T-helper 1 cell (primary cell): ENCODE results near the gene ST6GALNAC3.
"Not testable (repeated sequence)": the region's sequence is repeated elsewhere in the genome, so short reads cannot be mapped to it uniquely, and the experiment has no call there.

Experiments used
- DNase-seq, 5 donors: peaks; one replicate each; pipeline ENCODE4 v3.0.0-alpha.2; 2012 to 2020

The ST6GALNAC3 gene

DNA sequence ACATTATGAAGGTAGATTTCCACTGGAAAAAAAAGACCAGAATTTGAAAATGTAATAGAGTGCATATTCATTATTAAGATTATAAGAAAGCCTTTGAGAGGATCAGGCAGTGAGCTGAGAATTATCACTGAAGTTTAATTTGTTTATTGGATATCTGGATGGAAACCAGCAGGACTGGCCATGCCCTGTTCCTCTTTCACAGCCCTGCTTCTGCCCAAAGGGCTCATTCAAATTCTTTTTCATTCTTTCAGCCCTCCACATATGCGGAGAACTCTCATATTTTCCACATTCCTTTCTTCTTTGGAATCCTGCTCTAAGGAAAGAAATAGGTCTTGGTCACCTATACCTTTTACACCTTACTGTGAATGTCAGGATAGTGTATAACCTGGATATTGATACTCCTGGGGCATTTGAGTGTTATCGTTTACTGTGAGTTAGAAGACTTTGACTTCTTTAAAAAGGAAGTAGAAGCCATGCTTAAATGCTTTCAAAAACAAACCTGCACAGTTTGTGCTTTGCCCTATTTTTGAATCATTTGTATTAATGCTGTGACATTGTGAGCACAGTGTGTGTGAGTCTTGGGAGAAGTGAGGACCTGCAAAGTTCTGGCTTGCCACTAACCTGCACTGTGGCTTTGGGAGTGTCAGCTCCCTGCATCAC is 35.5 kb downstream of the ST6GALNAC3 start:
- no peak for DNase-seq

DNA sequence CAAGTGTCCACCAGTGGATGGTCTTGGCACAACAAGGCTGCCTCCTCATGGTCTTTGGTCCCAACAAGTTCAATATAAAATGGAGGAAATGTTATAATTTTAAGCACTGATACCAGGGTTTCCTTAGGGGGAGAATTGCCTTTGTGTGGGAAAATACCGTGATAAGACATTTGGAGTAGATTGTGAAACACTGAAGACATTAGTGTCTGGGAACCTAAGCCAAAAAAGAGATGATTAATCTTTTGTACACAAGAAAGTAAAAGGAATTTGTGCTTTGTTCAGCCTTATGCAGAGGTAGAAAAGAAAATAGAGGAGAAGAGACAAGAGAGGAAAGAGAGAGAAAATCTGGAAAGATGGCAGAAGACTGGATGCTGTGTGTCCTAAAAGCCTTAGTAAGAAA is 36.1 kb downstream of the ST6GALNAC3 start:
- no peak for DNase-seq

DNA sequence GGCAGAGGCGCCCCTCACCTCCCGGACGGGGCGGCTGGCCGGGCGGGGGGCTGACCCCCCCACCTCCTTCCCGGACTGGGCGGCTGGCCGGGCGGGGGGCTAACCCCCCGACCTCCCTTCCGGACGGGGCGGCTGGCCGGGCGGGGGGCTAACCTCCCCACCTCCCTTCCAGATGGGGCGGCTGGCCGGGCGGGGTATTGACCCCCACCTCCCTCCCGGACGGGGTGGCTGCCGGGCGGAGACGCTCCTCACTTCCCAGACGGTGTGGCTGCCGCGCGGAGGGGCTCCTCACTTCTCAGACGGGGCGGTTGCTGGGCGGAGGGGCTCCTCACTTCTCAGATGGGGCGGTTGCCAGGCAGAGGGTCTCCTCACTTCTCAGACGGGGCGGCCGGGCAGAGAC is 37.8 kb downstream of the ST6GALNAC3 start:
- DNase-seq = not testable (repeated sequence)

DNA sequence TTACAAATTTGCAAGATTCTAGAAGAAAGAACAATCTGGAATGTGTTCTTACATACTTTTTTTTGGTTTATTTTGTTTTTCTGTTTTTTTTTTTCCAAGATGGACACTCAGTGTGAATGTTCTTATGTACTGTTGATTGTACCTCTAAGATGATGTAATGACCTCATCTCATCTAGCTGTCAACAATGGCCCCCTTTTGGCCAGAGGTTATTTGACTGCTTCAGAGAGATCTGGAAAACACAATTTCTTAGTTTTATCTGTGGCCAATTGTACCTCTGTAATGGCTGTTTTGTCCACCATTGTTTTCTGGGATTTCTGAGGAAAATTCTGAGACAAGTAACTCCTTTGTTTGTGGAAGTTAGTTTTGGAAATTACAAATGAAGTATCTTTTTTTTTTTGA is 38.9 kb downstream of the ST6GALNAC3 start:
- no peak for DNase-seq

DNA sequence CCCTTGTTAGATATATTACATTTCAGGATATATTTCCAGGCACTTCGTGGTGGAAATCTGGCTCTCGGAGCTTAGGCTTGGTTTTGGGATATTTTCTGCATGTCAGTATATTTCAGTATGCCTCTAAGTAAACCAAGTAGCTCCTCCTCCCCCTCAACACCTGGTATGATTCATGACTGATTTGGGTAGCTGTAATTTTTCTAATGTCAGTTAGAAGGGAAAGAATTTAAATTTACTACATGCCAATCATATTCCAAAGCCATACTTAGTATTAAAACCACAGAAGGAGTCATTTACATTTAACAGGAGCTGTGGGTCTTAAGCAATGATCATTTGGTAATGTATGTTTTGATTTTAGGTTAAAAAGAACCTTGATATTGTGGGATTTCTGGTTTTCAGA is 40.6 kb downstream of the ST6GALNAC3 start:
- no peak for DNase-seq

DNA sequence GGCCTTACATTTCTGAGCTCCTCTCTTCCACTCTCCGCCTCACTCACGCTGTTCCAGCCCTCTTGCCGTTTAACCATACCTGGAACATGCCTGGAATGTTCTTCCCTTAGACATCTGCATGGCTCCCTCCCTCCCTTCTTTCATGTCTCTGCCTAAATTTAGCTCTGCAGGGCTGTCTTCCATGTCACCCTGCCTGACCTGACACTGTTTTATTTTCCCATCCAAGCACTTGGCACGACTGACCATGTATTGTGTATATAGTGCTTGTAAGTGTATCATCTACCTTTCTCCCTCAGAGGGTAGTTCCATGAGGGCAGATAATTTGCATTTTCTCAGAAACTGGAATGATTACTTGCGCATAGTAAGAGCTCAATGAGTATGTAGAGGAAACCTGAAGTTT is 47.3 kb downstream of the ST6GALNAC3 start:
- no peak for DNase-seq

DNA sequence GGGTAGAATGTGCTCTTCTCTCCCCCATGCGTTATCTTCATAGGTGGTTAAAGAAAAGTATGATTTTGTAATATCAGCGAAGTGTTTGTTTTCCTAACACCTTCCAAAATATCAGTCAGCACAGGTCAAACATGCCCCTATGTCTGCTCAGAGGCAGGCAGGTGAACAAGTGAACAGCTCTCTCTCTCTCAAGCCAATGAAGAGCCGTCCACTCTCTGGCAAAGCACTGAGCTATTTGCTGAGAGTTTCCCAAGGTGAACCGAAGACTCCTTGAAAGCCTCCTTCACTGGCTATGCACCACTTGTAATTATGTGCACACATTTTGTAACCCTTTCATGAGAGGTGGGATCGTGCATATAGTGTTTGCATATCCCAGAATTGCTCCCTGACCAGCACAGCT is 47.7 kb downstream of the ST6GALNAC3 start:
- no peak for DNase-seq

DNA sequence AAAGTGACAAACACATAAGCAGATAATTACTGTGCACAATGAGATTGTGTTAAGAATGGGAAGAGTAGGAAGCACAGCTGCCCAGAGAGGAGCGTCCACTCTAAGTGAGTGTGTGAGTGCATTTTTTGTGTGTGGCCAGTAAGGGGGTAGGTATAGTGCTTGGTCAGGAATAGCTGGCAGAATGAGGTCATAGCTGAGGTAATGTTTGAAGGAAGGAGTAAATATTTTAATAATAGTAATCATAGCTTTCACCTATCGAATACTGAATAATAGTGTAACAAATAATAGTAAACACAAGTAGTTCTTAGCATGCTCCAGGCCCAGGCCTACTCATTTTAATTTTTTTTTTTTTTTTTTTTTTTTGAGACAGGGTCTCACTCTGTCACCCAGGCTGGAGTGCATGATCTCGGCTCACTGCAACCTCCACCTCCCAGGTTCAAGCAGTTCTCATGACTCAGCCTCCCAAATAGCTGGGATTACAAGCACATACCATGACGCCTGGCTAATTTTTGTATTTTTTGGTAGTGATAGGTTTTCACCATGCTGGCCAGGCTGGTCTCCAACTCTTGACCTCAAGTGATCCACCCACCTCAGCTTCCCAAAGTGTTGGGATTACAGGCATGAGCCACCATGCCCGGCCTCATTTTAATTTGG is 49.0 kb downstream of the ST6GALNAC3 start:
- DNase-seq = not testable (repeated sequence)

DNA sequence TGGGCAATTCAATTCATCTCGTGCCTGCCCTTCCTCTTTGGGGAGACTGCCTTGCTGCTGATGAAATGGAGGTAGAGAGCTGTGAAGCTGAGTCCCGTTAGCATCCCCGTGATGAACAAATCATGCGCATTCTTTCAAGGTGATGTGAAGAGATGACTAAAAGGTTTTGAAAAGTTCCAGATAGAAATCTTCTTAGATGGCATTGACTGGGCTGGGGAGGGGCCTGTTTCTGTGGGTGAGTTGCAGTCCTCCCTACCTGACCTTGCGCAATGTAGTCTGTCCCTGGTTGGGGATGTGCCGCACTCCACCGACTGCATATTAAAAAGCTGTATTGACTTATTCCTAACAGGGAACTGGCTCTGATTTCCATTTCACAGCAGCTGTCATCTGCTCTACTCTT is 49.6 kb downstream of the ST6GALNAC3 start:
- no peak for DNase-seq

DNA sequence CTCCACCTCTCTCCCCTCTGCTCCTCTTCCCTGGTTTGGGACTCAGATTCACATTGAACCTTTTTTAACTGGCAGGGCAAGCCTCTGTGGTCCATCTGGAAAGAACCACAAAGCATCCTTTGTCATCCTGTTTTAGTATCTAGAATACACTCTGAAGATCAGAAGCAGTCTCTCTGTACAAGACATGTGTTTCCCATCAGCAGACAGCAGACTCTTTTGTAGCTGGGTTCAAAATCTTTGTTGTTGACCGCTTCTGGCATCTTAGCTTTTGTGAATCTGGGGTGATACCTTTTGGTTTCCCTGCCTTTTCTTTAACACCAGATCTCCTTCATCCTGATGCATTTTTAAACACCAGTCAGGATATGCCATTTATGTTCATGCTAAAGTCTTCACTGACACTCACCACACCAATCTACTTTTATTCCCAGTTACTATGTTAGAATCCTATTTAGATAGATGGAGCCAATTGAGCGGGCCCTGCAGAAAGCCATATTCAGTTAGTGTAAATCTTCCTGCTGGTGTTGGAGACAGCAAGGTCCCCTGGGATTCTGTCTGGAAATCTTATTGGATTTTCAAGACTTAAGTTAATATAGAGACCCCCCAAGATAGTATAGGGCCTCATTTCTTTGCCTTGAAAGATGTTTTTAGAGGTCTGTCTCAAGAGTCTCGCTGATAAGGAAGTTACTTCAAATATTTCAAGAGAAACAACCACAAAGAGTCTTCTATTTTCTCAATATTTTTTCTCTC is 51.1 kb downstream of the ST6GALNAC3 start:
- no peak for DNase-seq

DNA sequence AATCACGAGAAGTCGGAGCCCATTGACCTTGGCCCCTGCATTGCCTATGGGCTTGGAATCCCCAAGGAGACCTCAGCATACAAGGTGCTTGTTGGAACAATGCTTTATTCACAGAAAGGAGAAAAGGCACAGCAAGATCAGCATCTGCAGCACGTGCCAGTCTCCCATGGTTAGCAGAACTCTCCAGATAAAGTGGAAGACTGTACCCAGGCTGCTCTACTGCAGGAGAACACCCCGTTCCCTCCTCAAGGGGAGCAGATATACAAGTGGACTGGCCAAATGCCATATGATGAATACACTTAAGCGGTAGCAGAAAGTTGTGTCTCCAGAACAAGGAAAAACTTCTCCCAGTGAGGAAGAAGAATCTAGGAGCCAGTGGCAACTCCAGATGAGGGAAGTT is 53.5 kb downstream of the ST6GALNAC3 start:
- DNase-seq = no peak

DNA sequence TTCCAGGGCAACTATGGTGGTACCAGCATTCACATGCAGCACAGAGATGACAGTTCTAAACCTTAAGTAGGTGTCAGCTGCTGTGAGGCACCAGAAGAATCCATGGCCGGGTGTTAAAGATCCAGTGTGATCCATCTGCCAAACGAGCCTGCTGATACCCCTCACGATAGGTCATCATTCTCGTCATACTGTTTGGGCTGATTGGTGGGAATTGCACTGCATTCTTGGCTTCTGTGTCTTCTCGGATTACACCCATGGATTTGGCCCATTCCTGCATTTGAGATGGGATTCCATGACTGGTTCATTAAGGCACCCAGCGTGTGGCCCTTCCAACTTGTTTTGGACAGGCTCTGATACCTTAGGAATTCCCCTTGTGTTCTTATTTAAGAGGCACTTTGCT is 55.2 kb downstream of the ST6GALNAC3 start:
- DNase-seq = no peak

DNA sequence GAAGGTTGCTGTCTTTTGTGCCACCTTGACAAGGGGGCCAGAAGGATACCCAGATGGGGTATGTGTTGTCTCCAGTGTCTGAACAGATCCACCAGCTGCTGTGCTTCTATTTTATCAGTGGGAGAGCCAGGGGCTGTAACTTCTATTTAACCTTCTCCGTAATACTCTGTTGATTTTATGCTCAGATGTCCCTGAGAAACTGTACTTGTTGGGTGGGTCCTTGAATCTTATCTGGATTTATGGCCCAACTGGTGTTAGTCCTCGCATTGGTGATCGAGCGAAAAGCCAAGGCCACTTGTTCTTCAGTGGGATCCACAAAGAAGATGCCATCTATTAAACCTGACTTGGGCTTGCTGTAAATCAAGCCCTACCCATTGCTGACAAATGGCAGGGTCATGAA is 56.4 kb downstream of the ST6GALNAC3 start:
- DNase-seq = no peak

DNA sequence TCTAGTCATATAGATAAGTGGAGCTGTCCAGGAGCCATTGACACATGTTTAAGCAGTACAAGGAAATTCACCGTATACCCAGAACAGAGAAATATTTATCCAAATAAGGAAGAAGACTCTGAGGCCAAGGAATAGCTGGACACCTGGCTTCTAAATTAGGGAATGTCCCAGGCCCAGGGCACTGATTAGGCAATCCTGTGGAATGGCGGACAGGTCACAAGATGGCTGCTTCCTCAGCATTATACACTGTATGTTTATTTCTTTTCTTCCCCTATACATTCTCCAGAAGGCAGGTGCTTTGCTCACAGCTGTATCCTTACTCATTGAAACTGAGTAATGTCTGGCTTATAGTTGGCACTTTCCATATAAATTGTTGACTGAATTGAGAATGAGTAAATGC is 59.4 kb downstream of the ST6GALNAC3 start:
- no peak for DNase-seq

DNA sequence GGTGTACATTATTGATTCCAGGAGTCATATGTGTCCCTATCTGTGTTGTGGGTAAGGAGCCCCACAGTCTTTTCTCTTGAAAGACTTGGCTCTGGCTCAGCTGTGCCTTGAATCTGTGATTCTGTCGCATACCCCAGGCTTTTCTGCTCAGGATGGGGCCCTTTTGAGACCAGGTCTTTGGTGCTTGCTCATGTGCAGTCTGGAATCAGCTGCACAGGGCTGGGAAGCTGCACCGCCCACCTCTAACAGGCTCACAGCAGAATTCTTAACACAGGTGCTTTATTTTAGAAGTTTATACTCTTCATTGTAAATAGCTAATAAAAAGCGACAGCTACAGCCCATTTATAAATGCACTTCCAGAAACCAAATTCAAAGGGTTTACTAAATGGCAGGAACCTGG is 61.3 kb downstream of the ST6GALNAC3 start:
- DNase-seq = no peak

DNA sequence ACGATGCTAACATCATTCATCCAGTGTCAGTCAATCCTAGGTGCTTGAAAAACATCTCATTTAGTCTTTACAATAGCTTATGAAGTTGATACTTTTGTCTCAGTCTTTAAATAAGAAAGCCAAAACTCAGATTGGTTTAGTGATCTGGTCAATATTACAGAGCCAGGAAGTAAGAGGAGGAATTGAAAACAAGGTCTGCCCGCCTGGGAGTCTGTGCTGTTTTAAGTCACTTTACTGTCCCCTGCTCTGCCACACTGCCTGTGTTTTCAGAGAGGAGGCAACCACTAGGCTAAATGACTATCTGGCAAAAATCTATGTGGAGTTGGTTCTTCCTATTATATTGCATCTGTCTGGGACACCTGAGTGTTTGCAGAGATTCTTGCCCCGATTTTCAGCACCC is 62.3 kb downstream of the ST6GALNAC3 start:
- DNase-seq = no peak

DNA sequence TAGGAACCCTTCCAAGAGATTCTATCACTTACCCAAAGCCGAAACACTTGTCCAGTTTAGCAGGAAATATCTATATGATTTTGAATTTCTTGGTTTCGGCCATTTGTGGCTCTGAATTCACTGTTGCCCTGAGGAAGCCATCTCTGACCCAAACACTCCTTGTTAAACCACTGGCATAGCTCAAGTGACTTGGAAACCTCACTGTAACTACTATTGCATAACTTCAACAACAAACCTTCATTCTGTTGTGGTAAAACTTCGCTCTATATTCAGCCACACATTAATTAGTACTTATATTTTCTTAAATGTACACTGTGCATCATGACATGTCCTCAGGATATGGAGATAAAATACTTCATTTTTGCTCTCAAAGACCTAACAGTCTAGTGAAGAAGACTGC is 63.2 kb downstream of the ST6GALNAC3 start:
- no peak for DNase-seq

DNA sequence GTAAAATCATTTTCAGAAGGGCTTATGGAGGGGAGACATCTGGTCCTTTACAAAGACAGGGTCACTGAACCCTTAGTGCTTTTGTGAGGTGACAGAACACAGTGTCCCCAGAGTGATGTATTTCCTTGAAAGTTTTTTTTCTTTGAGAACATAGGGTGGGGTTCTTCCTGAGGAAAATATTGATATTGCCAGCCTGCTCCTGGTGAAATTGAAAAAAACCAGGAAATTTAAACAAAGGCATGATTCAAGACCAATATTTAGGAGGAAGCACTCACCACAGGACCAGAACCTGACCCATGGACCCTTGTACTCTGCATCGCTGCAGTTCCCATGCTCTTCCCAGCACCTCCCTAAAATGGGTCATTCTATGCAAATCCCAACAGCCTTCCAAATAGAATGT is 63.7 kb downstream of the ST6GALNAC3 start:
- DNase-seq = no peak

DNA sequence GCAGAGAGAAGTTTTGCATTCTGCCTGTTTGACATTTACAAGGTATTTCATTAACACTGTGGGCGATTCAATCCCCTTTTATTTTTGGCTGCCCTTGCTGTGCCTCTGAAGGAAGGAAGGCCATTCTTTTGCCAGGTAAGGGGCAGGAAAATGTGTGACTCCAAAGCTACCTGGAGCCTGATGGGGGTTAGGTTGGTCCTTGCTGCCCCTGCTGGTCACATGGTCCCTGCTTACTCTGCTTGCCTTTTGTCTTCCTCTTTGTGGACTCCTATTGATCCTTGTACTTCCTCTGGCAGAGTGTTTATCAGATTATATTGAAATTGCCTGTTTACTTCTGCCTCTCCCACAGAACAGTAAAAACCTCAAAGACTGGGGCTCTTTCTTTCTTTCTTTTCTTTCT is 65.7 kb downstream of the ST6GALNAC3 start:
- no peak for DNase-seq

DNA sequence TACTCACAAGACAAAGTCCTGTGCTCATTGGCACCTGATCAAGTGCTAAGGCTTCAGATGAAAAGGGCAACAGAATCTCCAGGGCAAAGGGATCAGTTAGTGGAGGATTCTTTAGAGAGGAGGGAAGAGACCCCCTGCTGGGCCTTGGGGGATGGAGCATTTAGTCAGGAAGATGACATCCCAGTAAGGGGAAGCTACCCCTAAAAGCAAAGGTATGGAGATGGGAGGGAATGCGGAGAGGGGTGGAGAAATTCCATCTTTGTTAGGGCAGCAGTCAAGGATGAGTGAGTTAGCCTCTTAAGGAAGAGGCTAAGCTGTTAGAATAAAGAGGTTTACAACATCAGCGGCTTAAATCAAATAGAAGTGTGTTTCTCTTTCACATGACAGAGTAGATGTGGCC is 67.4 kb downstream of the ST6GALNAC3 start:
- DNase-seq = no peak

DNA sequence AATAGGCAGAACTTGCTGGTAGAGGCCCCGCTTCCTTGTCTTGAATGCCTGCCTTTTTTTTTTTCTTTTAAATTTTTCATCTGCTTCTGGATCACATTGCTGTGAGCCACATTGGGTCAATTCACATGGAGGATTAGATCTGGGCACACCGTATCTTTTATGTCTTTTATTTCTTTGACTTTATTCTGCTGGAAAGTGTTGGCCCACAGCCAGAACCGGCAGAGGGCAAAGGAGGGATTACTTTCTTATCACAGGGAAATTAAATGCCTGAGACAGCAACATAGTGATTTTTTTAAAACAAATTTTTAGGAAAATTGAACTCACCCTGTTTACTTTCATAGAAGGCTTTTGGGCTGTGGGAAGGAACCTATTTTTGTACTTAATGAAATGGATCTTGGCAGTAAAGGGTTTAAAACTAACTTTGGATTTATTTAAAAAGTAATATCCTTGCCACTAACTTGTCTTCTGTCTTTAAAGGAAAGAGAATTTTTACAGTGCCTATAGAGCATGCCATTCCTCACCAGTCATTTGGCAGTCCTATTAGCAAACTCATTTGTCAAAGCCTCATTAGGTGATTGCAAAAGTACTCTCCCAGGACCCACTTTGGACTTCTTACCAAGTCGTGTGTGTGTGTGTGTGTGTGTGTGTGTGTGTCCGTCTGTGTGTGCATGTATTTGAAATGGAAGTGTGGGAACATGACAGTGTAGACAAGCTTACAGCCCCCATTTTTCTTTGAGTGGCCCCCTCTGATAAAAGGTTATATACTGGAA is 68.4 kb downstream of the ST6GALNAC3 start:
- DNase-seq = no peak

DNA sequence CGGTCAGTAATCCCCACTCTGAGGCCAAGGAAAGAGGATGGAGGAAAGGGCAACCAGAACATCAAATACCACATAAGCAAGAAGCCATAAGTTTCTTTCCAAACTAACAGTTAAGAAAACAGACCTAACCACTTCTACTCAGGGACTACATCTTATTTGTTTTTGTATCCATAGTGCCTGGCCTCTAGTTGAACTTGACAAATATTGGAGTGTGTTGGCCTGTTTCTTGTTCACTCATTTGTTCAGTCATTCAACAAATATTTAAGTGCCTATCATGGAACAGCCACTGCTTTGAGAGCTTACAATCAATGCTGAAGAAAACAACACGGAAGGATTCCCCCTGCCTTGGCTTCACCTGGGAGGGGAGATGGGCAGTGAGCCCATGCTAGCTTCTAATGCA is 69.7 kb downstream of the ST6GALNAC3 start:
- DNase-seq = no peak

DNA sequence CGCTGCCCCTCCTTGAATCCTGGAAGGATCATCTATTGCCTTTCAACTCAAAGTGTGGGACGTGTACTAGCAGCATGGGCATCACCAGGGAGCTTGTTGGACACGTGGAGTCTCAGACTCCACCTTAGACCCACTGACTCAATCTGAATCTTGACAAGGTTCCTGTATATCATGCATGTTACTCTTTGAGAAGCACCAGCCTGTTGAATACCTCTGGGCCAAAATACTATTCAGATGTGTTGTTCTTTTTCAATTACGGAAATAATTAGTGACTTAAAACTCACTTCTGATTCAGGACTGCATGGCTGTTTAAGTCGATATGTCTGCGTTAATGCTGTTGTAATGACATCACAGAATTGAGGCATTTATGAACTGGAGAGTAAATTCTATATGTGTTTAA is 70.8 kb downstream of the ST6GALNAC3 start:
- DNase-seq = no peak
